Measurements from ENCODE around the gene ANP32A. TPM values are rescaled to one million over a fixed set of nuclear protein-coding genes. Genes with fewer than 3 reads are reported as not detected.

ANP32A gene
- total RNA-seq, 1 experiment from 2014 or later: 232 TPM

DNA sequence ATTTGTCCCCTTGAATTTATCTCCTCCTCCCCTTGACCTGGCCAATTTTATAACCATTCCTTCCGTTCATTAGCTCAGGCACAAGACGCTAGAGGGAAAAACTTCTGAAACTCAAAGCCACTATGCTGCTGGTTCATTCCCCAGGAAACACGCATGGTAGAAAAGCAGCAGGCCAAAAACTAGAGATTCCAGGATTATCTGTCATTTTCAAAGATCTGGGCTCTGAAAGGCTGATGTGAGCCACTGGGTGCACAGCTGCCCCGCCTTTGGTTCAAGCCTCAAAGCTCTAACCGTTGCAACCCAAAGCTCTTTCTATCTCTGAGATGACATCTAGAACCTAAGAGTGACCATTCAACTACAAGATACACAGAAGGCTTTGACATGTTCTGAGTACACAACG lies 6.1 kb downstream of the ANP32A start:
- H3K27me3 Mint-ChIP-seq (ENCODE audit: low read depth): no peaks in the 10 kb centered on the region; the same call in 1 of the 2 replicates
- ChIA-PET CTCF (interaction anchor here (0.7 kb wide), 1 partner anchor 14 kb away, joined by 3 read pairs; no protein-coding TSS in a partner anchor), POLR2A (no interaction called here)
- H3K36me3 Mint-ChIP-seq: peaks cover 3% of the 10 kb centered on the region; the same call in 1 of the 2 replicates
- TF ChIP-seq USF1 (CRISPR knock-in tag; IDR thresholded peaks at IDR 0.05): no peak
- no peak for TF ChIP-seq ATF2 (CRISPR knock-in tag; IDR thresholded peaks at IDR 0.05; ENCODE audit: borderline replicate concordance, low read depth)
- TF ChIP-seq ESRRA (CRISPR knock-in tag; IDR thresholded peaks at IDR 0.05; ENCODE audit: borderline replicate concordance): no peak
- TF ChIP-seq NFATC4 (CRISPR knock-in tag; IDR thresholded peaks at IDR 0.05): no peak
- H3K4me3 Mint-ChIP-seq: no peak overlapping the region
- no peak for DNase-seq (ENCODE audit: low spot score)
- no peak for ATAC-seq
- no peak overlapping the region for H3K27ac Mint-ChIP-seq
- H3K9me3 Mint-ChIP-seq: no peaks in the 10 kb centered on the region
- peaks cover 63% of the 10 kb centered on the region for H3K4me1 Mint-ChIP-seq

DNA sequence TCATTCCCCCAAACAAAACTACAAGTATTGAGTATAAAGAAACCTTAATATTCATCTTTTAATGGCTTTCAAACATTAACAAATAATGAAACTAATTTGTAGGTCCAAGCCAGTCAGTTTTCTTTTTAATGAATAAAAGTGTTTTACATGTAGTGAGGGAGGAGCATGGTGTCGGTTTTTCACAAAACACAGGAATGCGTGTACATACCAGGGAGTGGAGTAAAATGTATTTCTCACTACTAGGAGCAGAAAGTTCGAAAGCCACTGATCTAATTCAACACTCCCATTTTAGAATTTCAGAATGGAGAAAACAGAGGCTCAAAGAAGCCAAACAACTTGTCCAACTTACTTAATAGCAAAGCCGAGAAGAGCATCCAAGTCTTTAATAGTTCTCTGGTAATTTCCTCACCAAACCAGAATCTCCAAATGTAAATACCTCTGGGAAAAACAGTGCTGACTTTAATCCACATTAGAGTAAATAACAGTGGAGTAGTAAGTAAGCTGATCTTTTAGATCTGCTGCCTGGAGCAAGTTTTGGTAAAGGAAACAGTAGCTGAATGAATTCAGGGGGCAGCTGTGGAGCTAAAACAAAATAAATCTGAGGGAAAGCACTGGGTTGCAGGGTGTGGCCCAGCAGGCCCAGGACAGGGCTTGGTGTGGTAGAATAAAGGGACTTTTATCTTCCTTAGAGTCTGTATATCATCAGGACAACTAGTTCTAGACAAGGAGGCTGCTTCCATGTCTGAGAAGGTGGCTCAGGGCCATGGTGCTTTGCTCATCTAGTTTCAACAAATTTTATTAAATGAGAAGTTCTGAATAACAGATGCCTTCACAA lies 7.9 kb downstream of the ANP32A start:
- H3K4me3 Mint-ChIP-seq: no peak overlapping the region
- CTCF ChIA-PET: interaction anchor here (0.5 to 1.8 kb wide), 6 partner anchors 12 to 252 kb away, joined by 3 to 10 read pairs (median 4); no protein-coding TSS in a partner anchor
- H3K9me3 Mint-ChIP-seq: no peaks in the 10 kb centered on the region
- H3K27ac Mint-ChIP-seq: peak overlapping the region; percentile 68; the same call in 1 of the 2 replicates
- H3K36me3 Mint-ChIP-seq: peaks cover 3% of the 10 kb centered on the region; the same call in 1 of the 2 replicates
- DNase-seq (ENCODE audit: low spot score) (no peak), ATAC-seq (no peak)
- POLR2A ChIA-PET: interaction anchor here (0.6 to 0.7 kb wide), 2 partner anchors 21 to 645 kb away, joined by 3 read pairs; no protein-coding TSS in a partner anchor
- peaks cover 81% of the 10 kb centered on the region for H3K4me1 Mint-ChIP-seq
- H3K27me3 Mint-ChIP-seq (ENCODE audit: low read depth): no peaks in the 10 kb centered on the region; the same call in 1 of the 2 replicates
- TF ChIP-seq ATF3 (CRISPR knock-in tag; conservative IDR thresholded peaks at IDR 0.05) (no peak), MXD4 (CRISPR knock-in tag; IDR thresholded peaks at IDR 0.05; ENCODE audit: borderline replicate concordance) (no peak), PRRX2 (CRISPR knock-in tag; IDR thresholded peaks at IDR 0.05) (no peak), AR (CRISPR knock-in tag; IDR thresholded peaks at IDR 0.05) (no peak), IRF1 (CRISPR knock-in tag; IDR thresholded peaks at IDR 0.05) (no peak), ZNF532 (CRISPR knock-in tag; IDR thresholded peaks at IDR 0.05; ENCODE audit: borderline replicate concordance) (no peak), CREB1 (CRISPR knock-in tag; IDR thresholded peaks at IDR 0.05) (no peak), TEAD4 (CRISPR knock-in tag; IDR thresholded peaks at IDR 0.05) (no peak)
- TF ChIP-seq, protein P1, sequence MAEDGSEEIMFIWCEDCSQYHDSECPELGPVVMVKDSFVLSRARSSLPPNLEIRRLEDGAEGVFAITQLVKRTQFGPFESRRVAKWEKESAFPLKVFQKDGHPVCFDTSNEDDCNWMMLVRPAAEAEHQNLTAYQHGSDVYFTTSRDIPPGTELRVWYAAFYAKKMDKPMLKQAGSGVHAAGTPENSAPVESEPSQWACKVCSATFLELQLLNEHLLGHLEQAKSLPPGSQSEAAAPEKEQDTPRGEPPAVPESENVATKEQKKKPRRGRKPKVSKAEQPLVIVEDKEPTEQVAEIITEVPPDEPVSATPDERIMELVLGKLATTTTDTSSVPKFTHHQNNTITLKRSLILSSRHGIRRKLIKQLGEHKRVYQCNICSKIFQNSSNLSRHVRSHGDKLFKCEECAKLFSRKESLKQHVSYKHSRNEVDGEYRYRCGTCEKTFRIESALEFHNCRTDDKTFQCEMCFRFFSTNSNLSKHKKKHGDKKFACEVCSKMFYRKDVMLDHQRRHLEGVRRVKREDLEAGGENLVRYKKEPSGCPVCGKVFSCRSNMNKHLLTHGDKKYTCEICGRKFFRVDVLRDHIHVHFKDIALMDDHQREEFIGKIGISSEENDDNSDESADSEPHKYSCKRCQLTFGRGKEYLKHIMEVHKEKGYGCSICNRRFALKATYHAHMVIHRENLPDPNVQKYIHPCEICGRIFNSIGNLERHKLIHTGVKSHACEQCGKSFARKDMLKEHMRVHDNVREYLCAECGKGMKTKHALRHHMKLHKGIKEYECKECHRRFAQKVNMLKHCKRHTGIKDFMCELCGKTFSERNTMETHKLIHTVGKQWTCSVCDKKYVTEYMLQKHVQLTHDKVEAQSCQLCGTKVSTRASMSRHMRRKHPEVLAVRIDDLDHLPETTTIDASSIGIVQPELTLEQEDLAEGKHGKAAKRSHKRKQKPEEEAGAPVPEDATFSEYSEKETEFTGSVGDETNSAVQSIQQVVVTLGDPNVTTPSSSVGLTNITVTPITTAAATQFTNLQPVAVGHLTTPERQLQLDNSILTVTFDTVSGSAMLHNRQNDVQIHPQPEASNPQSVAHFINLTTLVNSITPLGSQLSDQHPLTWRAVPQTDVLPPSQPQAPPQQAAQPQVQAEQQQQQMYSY (CRISPR knock-in tag; IDR thresholded peaks at IDR 0.05): no peak
